Vagina (tissue), 2 donors: ENCODE measurements around the gene KNL1. TPM values are rescaled to one million over a fixed set of nuclear protein-coding genes. Genes with fewer than 3 reads are reported as not detected.

Experiments used
- DNase-seq, 2 donors: peaks; one replicate each; pipeline ENCODE4 v3.0.0-alpha.2; 2017; ENCODE audit errors: extremely low spot score in 2 of 2
- H3K27ac ChIP-seq: fragments of 200-600 bp; sonication (generic); one replicate; pipeline ENCODE4 v1.5.1; 2019
- H3K27me3 ChIP-seq: fragments of 200-600 bp; sonication (generic); one replicate; pipeline ENCODE4 v1.5.1; 2019
- H3K36me3 ChIP-seq, 2 donors: fragments of 200-600 bp; sonication (generic); one replicate each; pipeline ENCODE4 v1.5.1; 2017 to 2019
- H3K4me1 ChIP-seq: fragments of 200-600 bp; sonication (generic); one replicate; pipeline ENCODE4 v1.5.1; 2019
- H3K4me3 ChIP-seq, 2 donors: fragments of 200-600 bp; sonication (generic); 1 replicate in 1 of 2; 2 replicates in 1 of 2; pipeline ENCODE4 v1.5.1; 2016 to 2019
- H3K9me3 ChIP-seq: fragments of 200-600 bp; sonication (generic); one replicate; pipeline ENCODE4 v1.5.1; 2019
- POLR2A ChIP-seq, 2 donors: fragments of 450-650 bp; IDR thresholded peaks; one replicate each; pipeline ENCODE4 v1.6.1; 2017; ENCODE audit warnings: antibody characterized with exemption in 2 of 2, mild to moderate bottlenecking in 2 of 2, moderate library complexity in 2 of 2
- POLR2AphosphoS5 ChIP-seq, 2 donors: sonication (generic); formaldehyde crosslinking; IDR thresholded peaks; one replicate each; pipeline ENCODE4 v1.9.0; 2017; ENCODE audit warnings: antibody characterized with exemption in 2 of 2, mild to moderate bottlenecking in 2 of 2, low read depth in 1 of 2; ENCODE audit not compliant: insufficient read depth in 1 of 2
- intact Hi-C: fragments of 100-400 bp; cut with DNase I; formaldehyde crosslinking; loops from one replicate; pipeline ENCODE4 v1.15.1; 2023
- total RNA-seq: library from RNA; depleted of rRNA; stranded (reverse); fragments of >200 nt; gene quantifications from one replicate; pipeline ENCODE4 v1.2.3, GENCODE V29; 2016
- TF ChIP-seq, protein P1 (sequence below), 3 experiments: fragments of 450-650 bp in 2 of 3; fragments of 200-600 bp in 1 of 3; sonication (generic) in 1 of 3; IDR thresholded peaks; one replicate each; pipeline ENCODE4 v1.5.1; 2017 to 2019; ENCODE audit warnings: antibody characterized with exemption in 3 of 3, mild to moderate bottlenecking in 2 of 3, moderate library complexity in 2 of 3

The KNL1 gene
- total RNA-seq, 1 donor from 2014 or later: 3.4 TPM

DNA sequence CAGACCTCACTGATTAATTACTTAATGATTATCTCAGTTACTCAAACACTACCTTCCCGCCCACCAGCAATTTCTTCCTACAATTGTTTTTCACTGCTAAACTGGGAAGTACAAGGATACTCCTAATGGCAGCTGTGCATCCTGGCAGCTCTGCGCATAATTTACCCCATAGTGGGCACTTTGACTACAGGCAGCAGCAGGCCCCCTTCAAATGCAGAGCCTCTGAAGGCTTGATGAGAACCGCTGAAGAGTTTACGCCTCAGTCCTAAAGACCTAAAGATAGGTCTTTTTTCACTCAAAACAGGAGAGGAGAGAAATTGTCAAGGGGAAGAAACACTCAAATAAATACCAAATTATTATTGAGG is 39.9 kb upstream of the KNL1 start:
- Histone ChIP-seq H3K4me3 (no peak overlapping the region), H3K27me3 (no peaks in the 10 kb centered on the region), H3K36me3 (peaks cover 0 to 36% of the 10 kb centered on the region in 2 donors), H3K4me1 (no peaks in the 10 kb centered on the region), H3K27ac (no peak overlapping the region), H3K9me3 (no peaks in the 10 kb centered on the region)
- intact Hi-C loops: no loop called here
- no peak for DNase-seq
- TF ChIP-seq, protein P1, sequence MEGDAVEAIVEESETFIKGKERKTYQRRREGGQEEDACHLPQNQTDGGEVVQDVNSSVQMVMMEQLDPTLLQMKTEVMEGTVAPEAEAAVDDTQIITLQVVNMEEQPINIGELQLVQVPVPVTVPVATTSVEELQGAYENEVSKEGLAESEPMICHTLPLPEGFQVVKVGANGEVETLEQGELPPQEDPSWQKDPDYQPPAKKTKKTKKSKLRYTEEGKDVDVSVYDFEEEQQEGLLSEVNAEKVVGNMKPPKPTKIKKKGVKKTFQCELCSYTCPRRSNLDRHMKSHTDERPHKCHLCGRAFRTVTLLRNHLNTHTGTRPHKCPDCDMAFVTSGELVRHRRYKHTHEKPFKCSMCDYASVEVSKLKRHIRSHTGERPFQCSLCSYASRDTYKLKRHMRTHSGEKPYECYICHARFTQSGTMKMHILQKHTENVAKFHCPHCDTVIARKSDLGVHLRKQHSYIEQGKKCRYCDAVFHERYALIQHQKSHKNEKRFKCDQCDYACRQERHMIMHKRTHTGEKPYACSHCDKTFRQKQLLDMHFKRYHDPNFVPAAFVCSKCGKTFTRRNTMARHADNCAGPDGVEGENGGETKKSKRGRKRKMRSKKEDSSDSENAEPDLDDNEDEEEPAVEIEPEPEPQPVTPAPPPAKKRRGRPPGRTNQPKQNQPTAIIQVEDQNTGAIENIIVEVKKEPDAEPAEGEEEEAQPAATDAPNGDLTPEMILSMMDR (IDR thresholded peaks at IDR 0.05): no peak
- TF ChIP-seq POLR2AphosphoS5 (IDR thresholded peaks at IDR 0.05; ENCODE audit: insufficient read depth in 1 of 2, low read depth in 1 of 2) (no peak), POLR2A (IDR thresholded peaks at IDR 0.05) (no peak)

DNA sequence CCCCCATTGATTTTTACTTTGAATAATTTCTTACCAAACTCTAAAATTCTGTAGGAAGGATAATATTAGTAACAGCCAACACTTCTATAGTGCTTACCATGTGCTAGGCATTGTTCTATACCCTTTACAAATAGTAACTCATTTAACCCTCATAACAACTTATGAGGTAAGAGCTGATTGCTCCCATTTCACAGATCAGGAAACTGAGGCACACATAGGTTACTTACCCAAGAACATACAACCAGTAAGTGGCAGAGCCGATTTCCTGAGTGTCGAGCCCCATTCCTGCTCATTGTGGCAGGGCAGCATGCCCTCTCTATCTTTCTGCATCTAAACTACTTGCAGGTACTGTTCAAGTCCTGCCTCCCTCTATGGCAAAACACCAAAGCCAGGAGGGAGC is 38.2 kb upstream of the KNL1 start:
- peaks cover 0 to 29% of the 10 kb centered on the region in 2 donors for H3K36me3 ChIP-seq
- intact Hi-C loops: no loop called here
- H3K27me3 ChIP-seq: no peaks in the 10 kb centered on the region
- TF ChIP-seq, protein P1 (IDR thresholded peaks at IDR 0.05): no peak
- TF ChIP-seq POLR2AphosphoS5 (IDR thresholded peaks at IDR 0.05; ENCODE audit: insufficient read depth in 1 of 2, low read depth in 1 of 2) (no peak), POLR2A (IDR thresholded peaks at IDR 0.05) (no peak)
- no peaks in the 10 kb centered on the region for H3K9me3 ChIP-seq
- no peak overlapping the region for H3K27ac ChIP-seq
- DNase-seq: no peak
- no peak overlapping the region for H3K4me3 ChIP-seq
- no peaks in the 10 kb centered on the region for H3K4me1 ChIP-seq

DNA sequence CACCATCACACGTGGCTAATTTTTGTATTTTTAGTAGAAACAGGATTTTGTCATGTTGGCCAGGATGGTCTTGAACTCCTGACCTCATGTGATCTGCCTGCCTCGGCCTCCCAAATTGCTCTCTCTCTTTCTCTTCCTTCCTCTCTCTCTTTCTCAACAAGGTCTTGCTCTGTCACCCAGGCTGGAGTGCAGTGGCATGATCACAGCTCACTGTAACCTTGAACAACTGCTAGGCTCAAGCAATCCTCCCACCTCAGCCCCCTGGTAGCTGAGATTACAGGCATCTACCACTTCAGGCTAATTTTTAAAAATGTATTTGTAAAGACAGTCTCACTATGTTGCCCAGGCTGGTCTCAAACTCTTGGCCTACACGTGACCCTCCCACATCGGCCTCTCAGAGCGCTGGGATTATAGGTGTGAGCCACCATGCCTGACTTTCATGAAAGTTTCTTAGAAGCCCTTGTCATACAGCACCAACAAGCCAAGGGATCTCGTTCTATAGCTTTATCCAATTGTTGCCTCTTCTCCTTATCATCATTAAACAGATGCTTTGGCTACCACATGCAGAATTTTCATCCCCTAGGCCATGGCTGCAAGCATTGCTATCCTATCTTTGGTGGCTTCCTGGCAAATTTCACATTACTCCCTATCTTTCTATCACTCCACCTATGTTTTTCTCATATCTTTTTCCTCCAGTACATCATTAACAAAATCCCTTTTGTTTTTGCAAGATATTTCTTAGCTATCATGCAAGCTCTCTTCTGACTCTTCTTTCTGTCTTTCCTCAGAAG is 34.9 kb upstream of the KNL1 start:
- no peaks in the 10 kb centered on the region for H3K4me1 ChIP-seq
- H3K27me3 ChIP-seq: no peaks in the 10 kb centered on the region
- H3K36me3 ChIP-seq: peaks cover 0 to 19% of the 10 kb centered on the region in 2 donors
- TF ChIP-seq, protein P1 (IDR thresholded peaks at IDR 0.05): no peak
- TF ChIP-seq POLR2AphosphoS5 (IDR thresholded peaks at IDR 0.05; ENCODE audit: insufficient read depth in 1 of 2, low read depth in 1 of 2) (no peak), POLR2A (IDR thresholded peaks at IDR 0.05) (no peak)
- no peaks in the 10 kb centered on the region for H3K9me3 ChIP-seq
- intact Hi-C loops: no loop called here
- no peak for DNase-seq
- H3K4me3 ChIP-seq: no peak overlapping the region
- no peak overlapping the region for H3K27ac ChIP-seq

DNA sequence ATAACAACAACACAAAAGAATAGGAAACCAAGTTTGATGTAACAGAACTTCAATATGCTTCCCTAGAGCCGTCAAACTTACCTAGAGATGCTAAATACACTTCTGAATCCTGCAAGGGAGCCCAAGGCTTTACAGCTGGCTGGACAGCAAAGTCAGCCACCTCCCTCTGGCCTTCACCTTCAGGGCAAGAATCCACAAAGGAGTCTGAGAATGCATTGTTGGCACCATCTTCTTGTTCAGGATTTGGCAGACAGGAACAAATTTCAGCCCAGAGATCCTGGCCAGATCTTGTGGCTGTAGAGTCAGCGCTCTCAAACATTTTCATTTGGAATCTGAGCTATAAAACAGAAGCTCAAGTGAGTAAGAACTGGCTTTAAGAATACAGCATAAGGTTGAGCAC is 31.4 kb upstream of the KNL1 start:
- intact Hi-C loops: no loop called here
- Histone ChIP-seq H3K4me1 (no peaks in the 10 kb centered on the region), H3K9me3 (no peaks in the 10 kb centered on the region), H3K27me3 (no peaks in the 10 kb centered on the region), H3K27ac (no peak overlapping the region), H3K36me3 (no peaks in the 10 kb centered on the region), H3K4me3 (no peak overlapping the region)
- no peak for DNase-seq
- TF ChIP-seq POLR2A (IDR thresholded peaks at IDR 0.05) (no peak), POLR2AphosphoS5 (IDR thresholded peaks at IDR 0.05; ENCODE audit: insufficient read depth in 1 of 2, low read depth in 1 of 2) (no peak)
- TF ChIP-seq, protein P1 (IDR thresholded peaks at IDR 0.05): no peak

GRCh38 chr15:40563426-40563825 is 30.6 kb upstream of the KNL1 start:
- Histone ChIP-seq H3K36me3 (no peaks in the 10 kb centered on the region), H3K27me3 (no peaks in the 10 kb centered on the region), H3K27ac (no peak overlapping the region), H3K4me3 (no peak overlapping the region), H3K4me1 (no peaks in the 10 kb centered on the region), H3K9me3 (no peaks in the 10 kb centered on the region)
- DNase-seq: no peak
- TF ChIP-seq POLR2A (IDR thresholded peaks at IDR 0.05) (no peak), POLR2AphosphoS5 (IDR thresholded peaks at IDR 0.05; ENCODE audit: insufficient read depth in 1 of 2, low read depth in 1 of 2) (no peak)
- TF ChIP-seq, protein P1 (IDR thresholded peaks at IDR 0.05): no peak
- intact Hi-C loops: no loop called here
